Mesenchymal stem cell (in vitro differentiated cells and primary cell): ENCODE data around the gene CNGA2.

Experiments
- DNase-seq: peaks from one replicate; pipeline ENCODE4 v3.0.0-alpha.2; 2013
- H2AFZ ChIP-seq: one replicate; pipeline ENCODE4 v1.6.1; 2013; ENCODE audit warnings: low read depth, mild to moderate bottlenecking, control low read depth, inconsistent platforms, low read length, moderate library complexity
- H2AK5ac ChIP-seq: 2 replicates; pipeline ENCODE4 v1.6.1; 2013; ENCODE audit warnings: low read length, moderate library complexity, mild to moderate bottlenecking, inconsistent platforms; ENCODE audit not compliant: severe bottlenecking
- H2BK120ac ChIP-seq: one replicate; pipeline ENCODE4 v1.6.1; 2013; ENCODE audit warnings: low read depth, mild to moderate bottlenecking, inconsistent platforms, low read length, moderate library complexity
- H2BK12ac ChIP-seq, 2 experiments: one replicate each; pipeline ENCODE4 v1.6.1; 2013; ENCODE audit warnings: inconsistent platforms in 2 of 2, low read length in 2 of 2, mild to moderate bottlenecking in 2 of 2, moderate library complexity in 2 of 2, control low read depth in 1 of 2
- H2BK15ac ChIP-seq: one replicate; pipeline ENCODE4 v1.6.1; 2013; ENCODE audit warnings: mild to moderate bottlenecking, low read depth, inconsistent platforms; ENCODE audit not compliant: poor library complexity, severe bottlenecking
- H2BK5ac ChIP-seq: 2 replicates; pipeline ENCODE4 v1.6.1; 2013; ENCODE audit warnings: low read depth, mild to moderate bottlenecking, low read length, control low read depth, inconsistent platforms; ENCODE audit not compliant: poor library complexity, severe bottlenecking
- H3K14ac ChIP-seq, 2 experiments: one replicate each; pipeline ENCODE4 v1.6.1; 2013; ENCODE audit warnings: inconsistent platforms in 2 of 2, low read length in 2 of 2, control low read depth in 1 of 2, mild to moderate bottlenecking in 1 of 2, moderate library complexity in 1 of 2
- H3K18ac ChIP-seq, 2 experiments: one replicate each; pipeline ENCODE4 v1.6.1; 2013; ENCODE audit warnings: inconsistent platforms in 2 of 2, low read length in 2 of 2, control low read depth in 1 of 2, low read depth in 1 of 2, mild to moderate bottlenecking in 1 of 2
- H3K23ac ChIP-seq, 2 experiments: one replicate each; pipeline ENCODE4 v1.6.1; 2013; ENCODE audit warnings: inconsistent platforms in 2 of 2, low read length in 2 of 2, mild to moderate bottlenecking in 2 of 2, moderate library complexity in 2 of 2, control low read depth in 1 of 2
- H3K27ac ChIP-seq: 2 replicates; pipeline ENCODE4 v1.5.1; 2013; ENCODE audit warnings: mild to moderate bottlenecking, moderate library complexity, low read length, control low read depth, inconsistent platforms; ENCODE audit not compliant: poor library complexity, severe bottlenecking
- H3K27me3 ChIP-seq, 2 experiments: 2 replicates each; pipeline versions ENCODE4 v1.6.1 to v1.7.0; 2013; ENCODE audit warnings: low read length in 2 of 2, mild to moderate bottlenecking in 2 of 2, moderate library complexity in 2 of 2, control low read depth in 1 of 2, inconsistent platforms in 1 of 2; ENCODE audit not compliant: control insufficient read depth in 1 of 2, insufficient read depth in 1 of 2
- H3K36me3 ChIP-seq, 2 experiments: 2 replicates each; pipeline versions ENCODE4 v1.6.1 to v1.7.0; 2013; ENCODE audit warnings: low read length in 2 of 2, control low read depth in 1 of 2, inconsistent platforms in 1 of 2, low read depth in 1 of 2, mild to moderate bottlenecking in 1 of 2; ENCODE audit not compliant: insufficient read depth in 2 of 2, control insufficient read depth in 1 of 2
- H3K4ac ChIP-seq, 2 experiments: one replicate each; pipeline ENCODE4 v1.6.1; 2013; ENCODE audit warnings: inconsistent platforms in 2 of 2, low read length in 2 of 2, mild to moderate bottlenecking in 2 of 2, moderate library complexity in 2 of 2, control low read depth in 1 of 2, low read depth in 1 of 2
- H3K4me1 ChIP-seq: 2 replicates; pipeline ENCODE4 v1.6.1; 2013; ENCODE audit warnings: low read depth, low read length, control low read depth; ENCODE audit not compliant: control insufficient read depth, insufficient read depth
- H3K4me2 ChIP-seq: 2 replicates; pipeline ENCODE4 v1.6.1; 2013; ENCODE audit warnings: low read length, mild to moderate bottlenecking, inconsistent platforms; ENCODE audit not compliant: poor library complexity, severe bottlenecking
- H3K4me3 ChIP-seq, 2 experiments: 2 replicates each; pipeline versions ENCODE4 v1.5.1 to v1.7.0; 2013; ENCODE audit warnings: low read length in 2 of 2, mild to moderate bottlenecking in 2 of 2, control low read depth in 1 of 2, low read depth in 1 of 2; ENCODE audit not compliant: insufficient read depth in 1 of 2
- H3K79me1 ChIP-seq: replicated peaks from 2 replicates; pipeline ENCODE4 v1.6.1; 2013; ENCODE audit warnings: mild to moderate bottlenecking, control low read depth, low read length, inconsistent platforms; ENCODE audit not compliant: poor library complexity, severe bottlenecking
- H3K9ac ChIP-seq: 2 replicates; pipeline ENCODE4 v1.7.0; 2013; ENCODE audit warnings: mild to moderate bottlenecking, low read length, moderate library complexity
- H3K9me3 ChIP-seq: 2 replicates; pipeline ENCODE4 v1.7.0; 2013; ENCODE audit warnings: mild to moderate bottlenecking, low read length; ENCODE audit not compliant: control insufficient read depth
- H4K8ac ChIP-seq: one replicate; pipeline ENCODE4 v1.6.1; 2013; ENCODE audit warnings: inconsistent platforms, mild to moderate bottlenecking, low read length, moderate library complexity
- H4K91ac ChIP-seq: one replicate; pipeline ENCODE4 v1.6.1; 2013; ENCODE audit warnings: mild to moderate bottlenecking, low read length, inconsistent platforms
- WGBS: methylation state at CpG from one replicate; pipeline ENCODE4 v1.1.7; 2013; ENCODE audit warnings: mixed read lengths; 5-methylcytosine and 5-hydroxymethylcytosine counted together

Gene CNGA2

DNA sequence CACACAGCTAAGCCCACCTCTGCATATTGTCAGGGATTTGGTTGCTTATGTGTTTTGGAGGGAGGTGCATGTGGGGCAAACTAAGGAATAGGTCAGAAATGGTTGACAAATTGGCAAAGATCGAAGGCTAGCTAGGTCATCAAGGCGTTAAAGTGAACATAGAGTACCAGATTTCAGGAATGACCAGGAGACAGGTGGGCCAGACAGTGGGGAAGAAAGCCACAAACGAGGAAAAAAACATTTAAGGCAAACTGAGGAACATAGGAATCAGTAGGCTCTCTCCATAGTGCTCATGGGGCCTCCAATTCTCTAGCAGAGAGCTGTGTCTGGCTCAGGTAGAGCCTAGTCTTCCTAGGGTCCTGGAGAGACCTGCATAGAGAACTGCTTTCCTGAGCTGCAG, 57.4 kb downstream of the CNGA2 start:
- DNase-seq, result no peak
- WGBS, result 40% methylated on average over 3 of the region's 3 CpGs

DNA sequence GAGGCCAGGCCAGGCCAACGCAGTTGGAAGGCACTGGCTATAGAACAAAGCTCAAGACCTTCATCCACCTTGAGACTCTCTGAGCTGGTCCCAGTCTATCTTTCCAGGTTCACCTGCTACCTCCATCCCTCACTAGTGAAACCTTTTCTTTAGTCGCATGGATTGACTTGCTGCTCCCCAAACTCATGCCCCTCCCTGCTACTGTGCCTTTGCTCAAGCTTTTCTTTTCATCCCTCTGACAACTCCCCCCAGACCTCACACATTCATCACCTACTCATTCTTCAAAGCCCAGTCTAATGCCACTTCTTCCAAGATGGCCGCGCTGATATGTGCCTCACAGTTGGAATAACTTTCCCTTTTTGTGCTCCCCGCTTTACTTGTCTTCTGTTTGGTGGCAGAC, 58.0 kb downstream of the CNGA2 start:
- no peaks in the 10 kb centered on the region for H3K9me3 ChIP-seq
- no peak overlapping the region for H3K4me3 ChIP-seq
- no peak overlapping the region for H3K18ac ChIP-seq
- H3K4me2 ChIP-seq, result no peak overlapping the region
- no peak overlapping the region for H2BK5ac ChIP-seq
- no peaks in the 10 kb centered on the region for H3K36me3 ChIP-seq
- 82% methylated on average over 5 of the region's 5 CpGs for WGBS
- no peak overlapping the region for H3K14ac ChIP-seq
- no peak overlapping the region for H4K8ac ChIP-seq
- no peak overlapping the region for H2AFZ ChIP-seq
- H3K9ac ChIP-seq, result no peak overlapping the region
- no peak overlapping the region for H2AK5ac ChIP-seq
- DNase-seq, result no peak
- no peak overlapping the region for H3K4ac ChIP-seq
- H3K4me1 ChIP-seq, result no peaks in the 10 kb centered on the region
- H3K27ac ChIP-seq, result no peak overlapping the region
- no peaks in the 10 kb centered on the region for H3K79me1 ChIP-seq
- H2BK15ac ChIP-seq, result no peak overlapping the region
- H2BK120ac ChIP-seq, result no peak overlapping the region
- H3K27me3 ChIP-seq, result peaks cover 0 to 78% of the 10 kb centered on the region in 2 experiments
- H4K91ac ChIP-seq, result no peak overlapping the region
- no peak overlapping the region for H2BK12ac ChIP-seq
- no peak overlapping the region for H3K23ac ChIP-seq

More for the DNA sequence above, 57.4 kb downstream of the CNGA2 start:
- Histone ChIP-seq H3K27ac (no peak overlapping the region), H2AK5ac (no peak overlapping the region), H3K9ac (no peak overlapping the region), H2BK12ac (no peak overlapping the region), H3K36me3 (no peaks in the 10 kb centered on the region), H4K8ac (no peak overlapping the region), H3K18ac (no peak overlapping the region), H3K4ac (no peak overlapping the region), H4K91ac (no peak overlapping the region), H2BK120ac (no peak overlapping the region), H3K9me3 (no peaks in the 10 kb centered on the region), H3K23ac (no peak overlapping the region), H2AFZ (no peak overlapping the region), H3K4me2 (no peak overlapping the region), H2BK5ac (no peak overlapping the region), H3K14ac (no peak overlapping the region), H3K27me3 (peaks cover 0 to 78% of the 10 kb centered on the region in 2 experiments), H3K4me1 (no peaks in the 10 kb centered on the region), H3K4me3 (no peak overlapping the region), H2BK15ac (no peak overlapping the region), H3K79me1 (no peaks in the 10 kb centered on the region)

DNA sequence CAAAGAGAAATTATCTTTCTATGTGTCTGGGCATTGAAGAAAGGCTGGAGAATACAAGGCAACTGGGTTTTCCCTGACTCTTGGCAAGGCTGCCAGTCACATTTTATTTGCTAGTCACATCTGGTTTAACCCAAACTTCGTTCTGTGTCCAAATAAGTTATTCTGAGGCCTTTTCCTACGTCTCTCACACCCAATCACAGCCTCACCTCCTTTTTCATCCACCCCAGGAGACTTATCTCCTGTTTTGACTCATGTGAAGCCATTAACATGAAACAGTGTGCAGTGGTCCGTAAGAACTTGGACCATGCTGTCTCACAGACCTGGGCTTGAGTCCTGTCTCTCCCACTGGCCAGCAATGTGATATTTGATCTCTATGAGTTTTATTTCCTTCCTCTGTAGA, 59.3 kb downstream of the CNGA2 start:
- H3K4me1 ChIP-seq, result no peaks in the 10 kb centered on the region
- no peak overlapping the region for H3K4ac ChIP-seq
- H3K27ac ChIP-seq, result no peak overlapping the region
- no peaks in the 10 kb centered on the region for H3K9me3 ChIP-seq
- no peak overlapping the region for H4K8ac ChIP-seq
- no peak overlapping the region for H2BK15ac ChIP-seq
- no peak overlapping the region for H4K91ac ChIP-seq
- H2BK12ac ChIP-seq, result no peak overlapping the region
- no peak overlapping the region for H3K4me2 ChIP-seq
- H3K36me3 ChIP-seq, result no peaks in the 10 kb centered on the region
- H3K79me1 ChIP-seq, result no peaks in the 10 kb centered on the region
- H2BK5ac ChIP-seq, result no peak overlapping the region
- H2AFZ ChIP-seq, result no peak overlapping the region
- H2BK120ac ChIP-seq, result no peak overlapping the region
- H3K9ac ChIP-seq, result no peak overlapping the region
- no peak overlapping the region for H3K18ac ChIP-seq
- H2AK5ac ChIP-seq, result no peak overlapping the region
- H3K27me3 ChIP-seq, result peaks cover 0 to 90% of the 10 kb centered on the region in 2 experiments
- no peak overlapping the region for H3K23ac ChIP-seq
- no peak for DNase-seq
- no peak overlapping the region for H3K14ac ChIP-seq
- no peak overlapping the region for H3K4me3 ChIP-seq
- WGBS, result 17% methylated on average over 2 of the region's 3 CpGs
